MCF 10A (cell line): ENCODE measurements around the gene ATXN2. TPM values are rescaled to one million over a fixed set of nuclear protein-coding genes. Genes with fewer than 3 reads are reported as not detected.
"Not testable (repeated sequence)": the region's sequence is repeated elsewhere in the genome, so short reads cannot be mapped to it uniquely, and the experiment has no call there.

Experiments
- BruUV-seq: library from RNA; stranded (reverse); fragments of 400-500 nt; replicated peaks from 2 replicates; lab custom pipeline; 2021; lab: Mats Ljungman, UMichigan
- CTCF ChIA-PET: fragments of 300-600 bp; sonication (Branson Sonifier 250); formaldehyde crosslinking; extraction: SDS; loops from one replicate; lab custom pipeline; 2021; ENCODE audit warnings: antibody characterized with exemption, inconsistent platforms; lab: Yijun Ruan, JAX
- POLR2A ChIA-PET: fragments of 300-600, 350-650 bp; sonication (Branson Sonifier 250); formaldehyde crosslinking; extraction: SDS; loops from one replicate; lab custom pipeline; 2020; ENCODE audit warnings: antibody characterized with exemption, inconsistent platforms; lab: Yijun Ruan, JAX
- DNase-seq: peaks from one replicate; pipeline ENCODE4 v3.0.0-alpha.2; 2018; ENCODE audit not compliant: unreplicated experiment
- H3K27ac Mint-ChIP-seq: one replicate; pipeline ENCODE4 v1.8.0; 2022; ENCODE audit warnings: mild to moderate bottlenecking, low read depth, mixed read lengths; ENCODE audit not compliant: unreplicated experiment
- H3K27me3 Mint-ChIP-seq: one replicate; pipeline ENCODE4 v1.8.0; 2022; ENCODE audit warnings: mixed read lengths; ENCODE audit not compliant: insufficient read depth, unreplicated experiment
- H3K36me3 Mint-ChIP-seq: one replicate; pipeline ENCODE4 v1.8.0; 2022; ENCODE audit warnings: mild to moderate bottlenecking, moderate library complexity, mixed read lengths; ENCODE audit not compliant: insufficient read depth, unreplicated experiment
- H3K4me1 Mint-ChIP-seq: one replicate; pipeline ENCODE4 v1.8.0; 2022; ENCODE audit warnings: mixed read lengths; ENCODE audit not compliant: insufficient read depth, unreplicated experiment
- H3K4me3 Mint-ChIP-seq: one replicate; pipeline ENCODE4 v1.8.0; 2022; ENCODE audit warnings: mild to moderate bottlenecking, moderate library complexity, mixed read lengths; ENCODE audit not compliant: unreplicated experiment
- H3K9me3 Mint-ChIP-seq: one replicate; pipeline ENCODE4 v1.8.0; 2022; ENCODE audit warnings: mixed read lengths; ENCODE audit not compliant: unreplicated experiment
- CTCF ChIP-seq: fragments of 200-600 bp; IDR thresholded peaks from one replicate; pipeline ENCODE4 v1.8.0; 2022; ENCODE audit warnings: antibody characterized with exemption, mild to moderate bottlenecking; ENCODE audit not compliant: unreplicated experiment
- intact Hi-C: fragments of 100-400 bp; cut with micrococcal nuclease; formaldehyde crosslinking; loops from 2 replicates; pipeline ENCODE4 v1.14.1; 2022
- total RNA-seq: library from RNA; stranded (reverse); gene quantifications from 2 replicates; pipeline ENCODE4 v1.2.3, GENCODE V29; 2022

Gene ATXN2
- total RNA-seq, 1 experiment from 2014 or later = 70.6 TPM

GRCh38 chr12:111570084-111570961, 28.8 kb downstream of the ATXN2 start:
- Mint-ChIP-seq H3K4me1 (peaks cover 34% of the 10 kb centered on the region), H3K9me3 (no peaks in the 10 kb centered on the region), H3K36me3 (peaks cover 27% of the 10 kb centered on the region), H3K27me3 (no peaks in the 10 kb centered on the region), H3K27ac (no peak overlapping the region), H3K4me3 (peak overlapping the region; percentile 22)
- ChIA-PET POLR2A (interaction anchor here (0.6 to 3.2 kb wide), 7 partner anchors 8 to 945 kb away, joined by 3 to 16 read pairs (median 5); no protein-coding TSS in a partner anchor), CTCF (interaction anchor here (0.5 to 0.6 kb wide), 3 partner anchors 24 to 103 kb away, joined by 3 read pairs; no protein-coding TSS in a partner anchor)
- intact Hi-C loops = no loop called here
- no peak for TF ChIP-seq CTCF
- DNase-seq = peak; percentile 63
- no TSS peak for BruUV-seq

GRCh38 chr12:111569363-111570083, 29.6 kb downstream of the ATXN2 start:
- Mint-ChIP-seq H3K36me3 (peaks cover 34% of the 10 kb centered on the region), H3K27ac (no peak overlapping the region), H3K4me3 (no peak overlapping the region), H3K9me3 (no peaks in the 10 kb centered on the region), H3K27me3 (no peaks in the 10 kb centered on the region), H3K4me1 (peaks cover 34% of the 10 kb centered on the region)
- intact Hi-C loops = no loop called here
- no TSS peak for BruUV-seq
- ChIA-PET POLR2A (interaction anchor here (0.6 to 3.2 kb wide), 7 partner anchors 8 to 944 kb away, joined by 3 to 16 read pairs (median 4); no protein-coding TSS in a partner anchor), CTCF (interaction anchor here (0.5 kb wide), 3 partner anchors 24 to 126 kb away, joined by 3 read pairs; no protein-coding TSS in a partner anchor)
- TF ChIP-seq CTCF = no peak
- no peak for DNase-seq

GRCh38 chr12:111560844-111561243, 38.3 kb downstream of the ATXN2 start:
- intact Hi-C loops, BruUV-seq: not testable (repeated sequence)

GRCh38 chr12:111558107-111558376, 41.1 kb downstream of the ATXN2 start:
- Mint-ChIP-seq H3K4me1 (peaks cover 17% of the 10 kb centered on the region), H3K4me3 (no peak overlapping the region), H3K36me3 (peaks cover 18% of the 10 kb centered on the region), H3K27me3 (no peaks in the 10 kb centered on the region), H3K9me3 (peaks cover 7% of the 10 kb centered on the region), H3K27ac (no peak overlapping the region)
- DNase-seq = no peak
- BruUV-seq = no TSS peak
- no peak for TF ChIP-seq CTCF
- POLR2A ChIA-PET = interaction anchor here (2.2 kb wide), 1 partner anchor 13 kb away, joined by 8 read pairs; no protein-coding TSS in a partner anchor
- intact Hi-C loops = no loop called here
- CTCF ChIA-PET = interaction anchor here (0.8 to 0.9 kb wide), 2 partner anchors 10 to 23 kb away, joined by 3 read pairs; no protein-coding TSS in a partner anchor

More at GRCh38 chr12:111560844-111561243, 38.3 kb downstream of the ATXN2 start:
- H3K27me3 Mint-ChIP-seq, POLR2A ChIA-PET, H3K27ac Mint-ChIP-seq, DNase-seq, H3K4me3 Mint-ChIP-seq, H3K9me3 Mint-ChIP-seq: not testable (repeated sequence)
- H3K4me1 Mint-ChIP-seq = peaks cover 13% of the 10 kb centered on the region
- CTCF ChIA-PET = interaction anchor here (0.6 to 0.7 kb wide), 2 partner anchors 9 to 417 kb away, joined by 3 read pairs; no protein-coding TSS in a partner anchor
- H3K36me3 Mint-ChIP-seq = peaks cover 26% of the 10 kb centered on the region
